Measurements from ENCODE around the gene SAP130.

DNA sequence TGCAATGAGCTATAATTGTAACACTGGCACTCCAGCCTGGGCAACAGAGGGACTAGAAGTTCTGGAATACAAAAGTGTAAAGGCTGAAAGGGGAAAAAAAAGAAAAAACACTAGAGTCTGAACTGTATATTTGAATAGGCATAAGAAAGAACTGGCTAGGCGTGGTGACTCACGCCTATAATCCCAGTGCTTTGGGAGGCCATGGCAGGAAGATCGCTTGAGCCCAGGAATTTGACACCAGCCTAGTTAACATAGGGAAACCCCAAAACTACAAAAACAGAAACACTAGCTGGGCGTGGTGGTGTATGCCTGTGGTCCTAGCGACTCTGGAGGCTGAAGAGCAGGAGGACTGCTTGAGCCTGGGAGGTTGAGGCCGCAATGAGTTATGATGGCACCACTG is 70.6 kb downstream of the SAP130 start:
- TF ChIP-seq CTCF (conservative IDR thresholded peaks at IDR 0.05; ENCODE audit: low read length) (no peak), EZH2phosphoT487 (IDR thresholded peaks at IDR 0.05; ENCODE audit: borderline replicate concordance) (no peak)
